ENCODE measurements around the gene QRSL1. TPM values are rescaled to one million over a fixed set of nuclear protein-coding genes. Genes with fewer than 3 reads are reported as not detected.
"Not testable (repeated sequence)": the region's sequence is repeated elsewhere in the genome, so short reads cannot be mapped to it uniquely, and the experiment has no call there.

QRSL1 gene
- 10 to 100 TPM in 1 of 4 donors, 1 to 10 TPM in 3; 6.4 to 10.4 (median 7.0) TPM for total RNA-seq

DNA sequence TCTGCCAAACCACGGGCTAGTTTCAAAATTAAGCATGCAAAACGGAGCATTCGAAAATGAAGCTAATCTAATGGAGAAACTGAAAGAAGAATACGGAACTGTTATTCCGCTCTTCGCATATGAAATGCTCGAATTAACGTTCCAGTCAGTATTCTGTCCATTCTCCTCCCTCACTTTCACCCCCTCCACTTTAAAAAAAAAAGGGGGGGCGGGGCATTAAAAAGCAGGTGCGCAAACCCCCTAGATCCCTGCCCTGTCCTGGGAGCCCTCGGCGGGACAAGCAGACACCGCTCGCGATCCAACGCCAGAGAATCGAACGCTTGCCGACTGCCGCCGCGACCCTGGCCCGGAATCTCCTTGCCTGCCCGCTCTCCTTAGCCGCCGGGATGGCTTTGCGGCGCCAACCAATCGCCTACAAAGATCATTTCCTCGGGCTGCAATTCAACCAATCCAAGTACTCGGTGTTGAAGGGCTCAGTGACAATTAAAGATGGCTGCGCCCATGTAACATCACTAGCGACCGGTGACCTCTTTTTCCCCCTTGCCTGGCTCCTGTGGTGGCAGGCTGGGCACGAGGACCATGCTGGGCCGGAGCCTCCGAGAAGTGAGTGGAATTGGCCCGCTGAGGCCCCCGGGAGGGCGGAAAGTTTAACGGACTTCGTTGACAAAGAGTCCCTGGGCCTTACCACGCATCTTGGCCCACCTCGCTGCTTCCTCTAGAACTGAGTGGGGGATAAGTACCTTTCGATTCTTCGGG, at the start of gene QRSL1, which contains the start of gene RTN4IP1:
QRSL1 (plus strand) TSS at position 476 of the 756 bp plus-strand sequence; CDS start at position 580, 104 bp downstream.
RTN4IP1 (minus strand) TSS at position 396 of the 756 bp plus-strand sequence. CDS start 477 bp downstream, outside the sequence.
- no peaks in the 10 kb centered on the region for H3K9me3 ChIP-seq
- peak; percentile 91 for DNase-seq (ENCODE audit: low spot score in 2 of 2)
- peak within 1 kb of the TSS; percentile 78 for H3K4me3 ChIP-seq
- WGBS: under 1% methylated on average over 33 of the region's 46 CpGs
- TF ChIP-seq EP300 (IDR thresholded peaks at IDR 0.05) (no peak), POLR2AphosphoS5 (IDR thresholded peaks at IDR 0.05) (peak in 2 of 3 donors; percentile 35 to 66), POLR2A (IDR thresholded peaks at IDR 0.05) (peak in 1 of 2 donors; percentile 35)
- peak within 1 kb of the TSS; percentile 71 for H3K27ac ChIP-seq
- H3K27me3 ChIP-seq: no peaks in the 10 kb centered on the region
- H3K36me3 ChIP-seq: no peaks in the 10 kb centered on the region
- peaks cover 15% of the 10 kb centered on the region for H3K4me1 ChIP-seq

- H3K4me3 ChIP-seq: no peak overlapping the region
- no peak overlapping the region for H3K27ac ChIP-seq
- no peak for DNase-seq (ENCODE audit: low spot score in 2 of 2)
- no peaks in the 10 kb centered on the region for H3K9me3 ChIP-seq
- 93% methylated on average over 1 of the region's 1 CpG for WGBS
- no peaks in the 10 kb centered on the region for H3K4me1 ChIP-seq
- TF ChIP-seq POLR2AphosphoS5 (IDR thresholded peaks at IDR 0.05): no peak
- TF ChIP-seq CTCF (IDR thresholded peaks at IDR 0.05): no peak
- TF ChIP-seq EP300 (IDR thresholded peaks at IDR 0.05): no peak
- TF ChIP-seq POLR2A (IDR thresholded peaks at IDR 0.05): no peak
- H3K36me3 ChIP-seq: peaks cover 20% of the 10 kb centered on the region
- no peaks in the 10 kb centered on the region for H3K27me3 ChIP-seq
These were observed 47.9 kb upstream of the QRSL1 start for GRCh38 chr6:106581468-106581867.

DNA sequence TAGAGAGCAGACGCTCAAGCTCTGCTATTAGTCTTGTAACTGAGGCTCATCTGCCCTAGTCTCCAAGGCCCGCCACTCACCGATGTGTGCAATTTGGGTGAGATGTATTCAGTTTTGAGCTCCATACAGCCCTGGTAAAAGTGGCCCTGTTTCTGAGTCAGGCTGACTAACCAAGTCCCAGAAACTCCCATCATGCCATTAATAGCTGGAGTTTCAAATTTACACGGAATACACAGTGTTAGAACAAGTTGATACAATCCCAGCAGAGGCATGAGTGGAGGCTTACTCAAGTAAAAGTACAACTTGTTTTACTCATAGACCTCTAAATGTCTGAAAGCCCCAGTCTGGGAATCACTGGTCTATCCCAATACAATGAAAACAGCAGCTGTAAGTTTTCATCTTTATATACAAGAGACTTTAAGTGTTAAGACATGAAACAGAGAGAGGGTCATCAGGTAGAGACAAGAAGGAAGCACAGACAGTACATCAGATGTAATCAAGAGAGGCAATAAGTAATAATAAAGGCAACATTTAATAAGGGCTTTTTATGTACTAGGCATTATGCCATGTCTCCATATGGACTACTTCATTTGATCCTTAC, 42.5 kb upstream of the QRSL1 start:
- WGBS: 97% methylated on average over 4 of the region's 4 CpGs
- Histone ChIP-seq H3K4me3 (no peak overlapping the region), H3K27me3 (no peaks in the 10 kb centered on the region), H3K4me1 (peaks cover 2% of the 10 kb centered on the region), H3K36me3 (peaks cover 32% of the 10 kb centered on the region), H3K27ac (no peak overlapping the region), H3K9me3 (no peaks in the 10 kb centered on the region)
- TF ChIP-seq POLR2A (IDR thresholded peaks at IDR 0.05) (no peak), POLR2AphosphoS5 (IDR thresholded peaks at IDR 0.05) (no peak), CTCF (IDR thresholded peaks at IDR 0.05) (no peak), EP300 (IDR thresholded peaks at IDR 0.05) (no peak)
- DNase-seq (ENCODE audit: low spot score in 2 of 2): no peak

GRCh38 chr6:106588937-106589336, 40.4 kb upstream of the QRSL1 start:
- H3K9me3 ChIP-seq; DNase-seq (ENCODE audit: low spot score in 2 of 2): not testable (repeated sequence)
- WGBS: 78% methylated on average over 5 of the region's 5 CpGs

GRCh38 chr6:106591111-106591825, 38.1 kb upstream of the QRSL1 start:
- no peak for DNase-seq (ENCODE audit: low spot score in 2 of 2)
- Histone ChIP-seq H3K4me3 (no peak overlapping the region), H3K27me3 (no peaks in the 10 kb centered on the region), H3K9me3 (no peaks in the 10 kb centered on the region), H3K27ac (no peak overlapping the region), H3K4me1 (peaks cover 2% of the 10 kb centered on the region), H3K36me3 (peaks cover 13% of the 10 kb centered on the region)
- TF ChIP-seq POLR2A (IDR thresholded peaks at IDR 0.05) (no peak), CTCF (IDR thresholded peaks at IDR 0.05) (no peak), POLR2AphosphoS5 (IDR thresholded peaks at IDR 0.05) (no peak), EP300 (IDR thresholded peaks at IDR 0.05) (no peak)
- WGBS: 88% methylated on average over 3 of the region's 3 CpGs

More at GRCh38 chr6:106588937-106589336, 40.4 kb upstream of the QRSL1 start:
- H3K27ac ChIP-seq, H3K4me3 ChIP-seq, H3K4me1 ChIP-seq, H3K27me3 ChIP-seq: not testable (repeated sequence)
- H3K36me3 ChIP-seq: peaks cover 19% of the 10 kb centered on the region

GRCh38 chr6:106599440-106599839, 29.9 kb upstream of the QRSL1 start:
- TF ChIP-seq POLR2A (IDR thresholded peaks at IDR 0.05) (no peak), POLR2AphosphoS5 (IDR thresholded peaks at IDR 0.05) (no peak), CTCF (IDR thresholded peaks at IDR 0.05) (no peak), EP300 (IDR thresholded peaks at IDR 0.05) (no peak)
- no peak for DNase-seq (ENCODE audit: low spot score in 2 of 2)
- no peaks in the 10 kb centered on the region for H3K9me3 ChIP-seq
- H3K27me3 ChIP-seq: no peaks in the 10 kb centered on the region
- H3K4me3 ChIP-seq: no peak overlapping the region
- no peaks in the 10 kb centered on the region for H3K36me3 ChIP-seq
- H3K4me1 ChIP-seq: no peaks in the 10 kb centered on the region
- WGBS: 48% methylated on average over 2 of the region's 2 CpGs
- H3K27ac ChIP-seq: no peak overlapping the region

Data from suprapubic skin (tissue), 4 donors.